ENCODE measurements around the gene GRIK3.
"Not testable (repeated sequence)": the region's sequence is repeated elsewhere in the genome, so short reads cannot be mapped to it uniquely, and the experiment has no call there.

Gene GRIK3

DNA sequence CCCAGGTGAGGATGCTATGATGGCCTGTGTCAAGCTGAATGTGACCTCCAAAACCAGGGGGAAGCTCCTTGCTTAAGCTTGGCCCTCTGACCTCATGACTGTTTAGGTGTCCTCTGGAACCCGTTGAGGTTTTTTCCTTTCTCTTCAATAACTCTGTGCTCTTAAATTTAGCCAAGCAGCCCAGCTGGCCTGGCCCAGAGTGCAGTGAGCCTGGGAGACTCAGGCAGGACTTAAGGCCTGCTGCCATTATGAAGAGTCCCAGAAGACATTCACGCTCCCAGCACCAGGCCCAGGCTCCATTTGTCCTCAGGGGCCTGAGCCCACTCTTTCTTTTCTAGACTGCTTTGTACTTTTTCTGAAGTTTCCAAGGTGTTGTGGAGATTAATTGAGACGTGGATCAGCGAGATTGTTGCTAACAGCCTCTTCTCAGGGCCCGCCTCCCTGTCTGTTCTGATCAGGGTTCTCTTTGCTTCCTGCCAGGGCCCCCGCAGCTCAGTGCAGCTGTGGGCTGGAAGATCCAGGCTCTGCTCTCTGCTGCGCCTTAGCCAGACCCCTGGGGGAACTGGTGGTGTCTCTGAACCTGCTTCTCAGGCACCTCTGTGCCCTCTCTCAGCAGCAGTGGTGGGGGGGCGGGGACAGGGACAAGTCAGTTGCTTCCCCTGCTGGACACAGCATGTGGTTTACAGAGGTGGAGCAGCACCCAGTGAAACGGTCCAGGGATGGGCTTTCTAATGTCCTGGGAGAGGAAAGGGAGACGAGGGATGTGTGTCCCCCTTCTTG is 124.2 kb downstream of the GRIK3 start:
- DNase-seq (ENCODE audit: low read depth in 2 of 2), result no peak

DNA sequence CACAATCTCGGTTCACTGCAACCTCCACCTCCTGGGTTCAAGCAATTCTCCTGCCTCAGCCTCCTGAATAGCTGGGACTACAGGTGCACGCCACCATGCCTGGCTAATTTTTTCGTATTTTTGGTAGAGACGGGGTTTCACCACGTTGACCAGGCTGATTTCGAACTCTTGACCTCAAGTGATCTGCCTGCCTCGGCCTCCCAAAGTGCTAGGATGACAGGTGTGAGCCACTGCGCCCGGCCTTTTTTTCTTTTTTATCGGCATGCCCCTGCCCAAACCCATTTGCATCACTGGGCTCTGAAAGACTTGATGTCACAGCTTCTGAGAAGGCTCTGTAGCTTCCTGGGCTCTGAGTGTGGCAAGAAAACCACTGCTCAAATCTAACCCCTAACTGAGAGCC is 125.0 kb downstream of the GRIK3 start:
- DNase-seq (ENCODE audit: low read depth in 2 of 2), result not testable (repeated sequence)

DNA sequence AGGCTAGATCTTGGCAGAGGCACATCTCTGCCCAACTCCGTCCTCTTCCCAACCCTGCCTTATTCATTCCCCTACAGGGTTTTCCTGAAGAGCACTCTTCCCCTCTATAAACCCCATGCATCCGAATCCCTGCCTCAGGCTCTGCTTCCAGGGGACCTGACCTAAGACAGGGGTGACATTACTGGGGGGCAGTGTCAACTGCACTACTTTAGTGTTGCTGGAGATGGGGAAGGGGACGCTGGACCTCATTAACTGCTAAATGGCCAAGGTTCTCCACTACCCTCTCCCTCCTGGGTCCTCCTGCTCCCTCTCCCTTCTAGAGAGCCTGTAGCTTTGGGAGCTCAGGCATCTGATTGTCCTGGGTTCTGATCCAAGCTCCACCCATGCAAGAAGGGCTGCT is 126.2 kb downstream of the GRIK3 start:
- no peak for DNase-seq (ENCODE audit: low read depth in 2 of 2)

DNA sequence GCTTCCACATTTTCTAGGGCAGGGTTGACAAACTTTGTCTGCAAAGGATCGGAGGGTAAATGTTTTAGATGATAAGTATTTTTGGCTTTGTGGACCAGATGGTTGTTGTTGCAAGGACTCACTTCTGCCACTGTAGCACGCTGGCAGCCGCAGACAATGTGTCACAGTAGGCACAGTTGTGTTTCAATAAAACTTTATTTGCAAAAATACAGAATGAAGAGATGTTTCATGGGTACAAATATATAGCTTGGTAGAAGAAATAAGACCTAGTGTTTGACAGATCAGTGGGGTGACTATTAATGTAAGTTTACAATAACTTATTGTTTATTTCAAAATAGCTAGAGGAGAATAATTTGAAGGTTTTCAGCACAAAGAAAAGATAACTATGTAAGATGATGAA is 127.8 kb downstream of the GRIK3 start:
- DNase-seq (ENCODE audit: low read depth in 2 of 2), result no peak

DNA sequence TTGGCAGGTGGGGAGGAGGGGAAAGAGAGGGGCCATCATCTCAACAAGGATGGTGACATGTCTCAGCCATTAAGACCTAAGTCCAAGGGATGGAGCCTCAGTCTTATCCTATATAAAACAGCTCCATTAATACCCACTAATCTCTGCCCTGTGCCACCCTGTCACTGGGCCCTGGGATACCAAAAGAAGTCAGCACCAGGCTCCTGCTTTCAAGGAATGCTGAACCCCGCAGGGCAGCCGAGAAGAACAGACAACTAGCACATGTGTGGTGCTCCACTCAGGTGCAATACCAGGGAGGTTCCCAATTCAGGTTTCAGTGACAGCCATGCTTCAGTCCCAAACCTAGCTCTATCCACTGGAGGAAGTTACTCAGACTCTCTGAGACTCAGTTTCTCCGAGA is 128.4 kb downstream of the GRIK3 start:
- no peak for DNase-seq (ENCODE audit: low read depth in 2 of 2)

DNA sequence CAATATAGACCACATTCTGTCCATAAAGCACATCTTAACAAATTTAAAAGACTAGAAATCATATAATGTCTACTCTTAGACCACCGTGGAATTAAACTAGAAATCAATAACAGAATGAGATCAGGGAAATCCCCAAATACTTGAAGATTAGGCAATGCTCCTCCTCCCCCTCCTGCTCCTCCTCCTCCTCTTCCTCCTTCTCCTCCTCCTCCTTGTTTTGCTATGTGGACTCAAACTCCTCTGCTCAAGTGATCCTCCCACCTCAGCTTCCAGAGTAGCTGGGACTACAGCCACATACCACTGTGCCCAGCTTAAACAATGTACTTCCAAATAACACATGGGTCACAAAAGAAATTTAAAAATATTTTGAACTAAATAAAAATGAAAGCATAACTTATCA is 134.2 kb downstream of the GRIK3 start:
- DNase-seq (ENCODE audit: low read depth in 2 of 2), result no peak

DNA sequence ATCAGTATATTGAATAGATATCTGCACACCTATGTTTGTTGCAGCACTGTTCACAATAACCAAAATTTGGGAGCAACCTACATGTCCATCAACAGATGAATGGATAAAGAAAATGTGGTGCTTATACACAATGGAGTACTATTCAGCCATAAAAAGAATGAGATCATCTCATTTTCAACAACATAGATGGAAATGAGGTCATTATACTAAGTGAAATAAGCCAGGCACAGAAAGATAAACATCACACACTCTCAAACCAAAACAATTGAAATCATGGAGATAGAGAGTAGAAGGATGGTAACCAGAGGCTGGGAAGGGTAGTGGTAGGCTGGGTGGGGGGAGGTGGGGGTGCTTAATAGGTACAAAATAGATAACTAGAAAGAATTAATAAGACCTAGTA is 136.5 kb downstream of the GRIK3 start:
- DNase-seq (ENCODE audit: low read depth in 2 of 2), result not testable (repeated sequence)

DNA sequence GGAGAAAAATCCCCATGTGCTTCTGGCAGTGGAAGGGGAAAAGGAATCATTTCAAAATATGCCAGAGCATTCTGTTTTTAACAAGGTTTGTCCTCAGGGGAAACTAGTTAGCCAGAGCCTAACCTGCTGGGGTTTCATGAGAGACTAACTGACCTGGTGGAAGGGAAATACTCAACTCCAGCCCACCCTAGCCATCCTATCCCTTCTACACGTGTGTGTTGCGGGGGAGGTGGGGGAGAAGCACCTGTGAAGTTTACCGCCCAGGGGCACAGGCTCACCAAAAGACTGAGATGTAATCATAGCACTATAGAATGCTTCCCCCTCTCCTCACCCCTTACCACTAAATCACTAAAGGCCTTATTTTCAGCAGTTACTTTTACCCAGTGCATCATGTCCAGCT is 139.5 kb downstream of the GRIK3 start:
- no peak for DNase-seq (ENCODE audit: low read depth in 2 of 2)

DNA sequence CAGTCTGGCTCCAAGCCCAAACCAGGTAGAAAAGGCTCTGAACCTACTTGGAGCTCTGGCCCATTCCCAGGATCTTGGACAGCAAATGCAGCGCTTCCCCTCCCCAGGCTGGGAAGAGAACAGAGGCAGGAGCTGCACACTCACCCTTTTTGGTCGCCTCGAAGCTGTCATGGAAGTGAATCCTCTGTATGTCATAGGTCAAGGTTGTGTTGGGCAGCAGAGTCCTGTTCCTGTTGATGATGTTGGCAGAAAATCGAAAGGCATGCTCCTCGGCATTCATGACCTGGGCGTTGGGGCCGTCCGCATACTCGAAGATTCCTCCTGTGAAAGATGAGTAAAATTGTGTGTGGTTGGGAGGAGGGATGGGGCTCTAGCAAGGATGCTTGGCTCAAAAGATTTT is 143.5 kb downstream of the GRIK3 start:
- no peak for DNase-seq (ENCODE audit: low read depth in 2 of 2)

DNA sequence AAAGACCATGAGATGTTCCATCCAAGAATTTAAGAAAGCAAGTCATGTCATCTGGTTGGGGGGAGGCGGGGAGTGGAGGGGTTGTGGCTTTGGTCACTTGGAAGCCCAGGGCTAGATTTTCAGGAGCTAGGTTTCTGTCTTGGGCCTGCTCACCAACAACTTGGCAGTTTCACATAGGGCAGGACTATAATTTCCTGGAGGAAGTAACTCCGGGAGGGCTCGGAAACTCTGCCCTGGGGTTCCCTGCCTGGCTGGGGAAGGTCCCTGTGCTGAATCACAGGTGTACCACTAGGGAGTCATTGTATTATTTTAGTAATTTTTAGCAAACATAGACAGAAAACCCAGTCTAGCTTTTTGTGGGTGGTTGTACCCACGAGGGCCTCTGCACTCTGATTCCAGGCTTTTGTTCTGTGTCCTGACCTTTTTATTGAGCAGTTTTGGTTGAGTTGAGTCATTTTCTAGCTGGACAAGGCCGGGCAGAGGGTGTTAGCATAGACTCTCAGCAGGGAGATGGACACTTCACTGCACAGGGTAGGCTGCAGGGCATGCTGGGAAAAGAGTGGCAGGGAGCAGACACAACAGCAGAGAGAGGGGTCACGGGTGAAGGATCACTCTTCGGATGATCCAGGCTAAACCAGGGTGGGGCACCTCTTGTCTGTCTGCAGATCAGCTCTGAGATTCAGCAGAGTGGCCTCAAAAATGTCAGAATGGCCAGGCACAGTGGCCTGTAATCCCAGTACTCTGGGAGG is 144.7 kb downstream of the GRIK3 start:
- DNase-seq (ENCODE audit: low read depth in 2 of 2), result no peak

DNA sequence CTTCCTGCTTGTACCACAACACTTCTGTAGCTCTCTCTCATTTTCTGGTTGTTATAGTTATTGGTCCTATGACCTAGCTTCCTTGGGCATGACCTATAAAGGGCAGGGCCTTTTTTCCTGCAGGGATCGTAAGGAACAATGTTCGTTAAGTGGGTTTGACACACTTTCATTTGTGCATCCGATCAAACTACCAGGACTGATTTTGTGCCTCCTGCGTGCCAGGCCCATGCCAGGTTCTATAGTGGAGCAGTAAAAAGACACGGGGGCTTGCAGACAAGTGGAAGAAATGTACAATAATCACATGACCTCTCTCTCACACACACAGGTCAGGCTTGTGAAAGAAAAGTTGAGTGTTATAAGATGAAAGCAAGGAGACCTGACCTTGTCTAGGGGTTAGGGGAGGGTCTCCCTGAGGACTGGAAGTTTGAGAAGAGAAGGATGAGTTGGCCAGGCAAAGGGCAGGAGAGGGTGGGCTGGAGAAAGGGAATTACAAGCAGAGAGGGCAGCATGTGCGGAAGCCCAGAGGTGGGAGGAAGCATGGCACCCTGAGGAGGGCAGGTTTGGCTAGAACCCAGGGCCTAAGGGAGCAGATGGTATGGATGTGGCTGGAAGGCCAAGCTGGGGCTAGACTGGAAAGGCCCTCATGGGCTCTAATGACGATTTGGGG is 145.4 kb downstream of the GRIK3 start:
- DNase-seq (ENCODE audit: low read depth in 2 of 2), result no peak

DNA sequence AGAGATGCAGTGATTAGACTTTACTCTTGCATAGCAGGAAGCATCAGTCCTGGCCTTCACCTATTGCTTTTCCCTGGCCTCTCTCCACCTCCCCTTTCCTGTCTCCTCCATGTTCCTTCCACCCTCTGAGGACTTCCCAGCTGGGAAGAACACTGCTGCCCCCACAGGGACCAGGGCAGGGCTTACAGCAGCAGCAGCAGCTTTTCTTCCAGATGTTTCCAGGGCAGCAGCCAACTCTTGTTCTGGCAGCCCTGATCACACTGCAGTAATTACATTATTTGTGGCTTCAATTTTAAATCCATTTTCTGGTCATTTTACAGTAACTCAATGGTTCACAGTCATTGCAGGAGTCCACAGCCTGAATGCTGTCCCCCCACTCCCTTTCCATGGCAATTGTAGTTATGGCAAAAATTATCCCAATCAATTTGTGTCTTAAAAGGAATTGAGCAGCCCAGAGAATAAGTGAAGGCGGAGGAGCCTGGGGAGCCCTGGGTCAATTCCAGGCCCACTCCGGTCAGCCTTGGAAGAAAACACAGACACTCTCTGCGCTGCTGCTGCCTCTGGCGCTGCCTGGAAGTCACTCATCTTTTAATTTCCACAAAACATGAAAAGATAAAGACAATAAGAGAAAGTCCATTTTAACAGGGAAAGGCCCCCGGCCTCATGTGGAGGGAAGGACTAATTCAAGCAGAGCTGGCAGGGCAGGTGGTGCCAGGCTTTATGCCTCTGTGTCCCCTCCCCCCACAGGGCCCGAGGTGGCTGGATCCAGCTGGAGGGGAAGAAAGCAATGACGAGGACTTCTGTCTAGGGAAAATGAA is 148.6 kb downstream of the GRIK3 start:
- DNase-seq (ENCODE audit: low read depth in 2 of 2), result no peak

DNA sequence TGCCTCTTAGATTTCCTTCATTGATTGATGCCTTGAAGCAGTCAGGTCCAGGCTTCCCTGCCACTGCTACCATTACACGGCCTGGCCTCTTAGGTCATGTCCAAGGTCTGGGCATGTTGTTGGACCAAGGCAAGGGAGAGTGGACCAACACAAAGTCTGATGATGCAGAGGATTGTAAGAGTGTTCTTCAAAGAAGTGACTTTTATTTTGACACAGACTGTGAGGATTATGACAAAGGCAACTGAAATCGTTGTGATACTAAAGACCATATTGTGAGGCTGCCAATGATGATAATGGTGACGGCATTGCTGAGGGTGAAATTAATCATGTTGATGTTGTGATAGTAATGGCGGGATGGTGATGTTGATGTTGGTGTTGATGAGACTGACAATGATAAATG is 149.5 kb downstream of the GRIK3 start:
- DNase-seq (ENCODE audit: low read depth in 2 of 2), result no peak

DNA sequence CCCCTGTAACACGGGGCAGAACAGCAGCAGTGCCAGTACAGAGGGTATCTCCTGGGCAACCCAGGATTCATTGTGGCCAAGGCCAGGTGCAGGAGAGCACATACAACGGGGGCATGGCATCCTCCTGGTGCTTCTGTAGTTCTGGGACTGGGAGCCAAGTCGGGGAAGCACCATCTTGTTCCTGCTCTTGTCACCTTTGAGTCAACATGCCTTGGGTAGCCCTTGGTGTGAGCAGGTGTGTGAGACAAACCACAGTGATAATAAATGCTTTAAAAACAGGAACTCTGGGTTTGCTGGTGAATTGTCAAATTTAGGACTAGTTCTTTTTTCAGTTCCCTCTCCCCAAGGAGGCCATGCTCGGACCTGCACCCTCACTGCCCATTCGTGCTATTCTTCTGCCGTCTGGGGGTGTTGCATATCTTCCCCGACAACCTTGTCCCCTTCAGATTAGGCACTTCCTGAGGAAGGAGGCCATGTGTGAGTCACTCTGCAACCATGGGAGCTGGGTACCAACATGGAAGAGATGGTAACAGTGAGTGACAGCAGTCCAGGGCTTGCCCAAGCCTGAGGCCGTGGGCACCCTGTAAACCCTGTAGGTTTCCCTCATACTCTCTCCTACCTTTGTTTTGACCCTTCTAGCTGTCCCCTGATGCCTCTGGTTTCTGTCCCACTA is 150.2 kb downstream of the GRIK3 start:
- DNase-seq (ENCODE audit: low read depth in 2 of 2), result no peak

DNA sequence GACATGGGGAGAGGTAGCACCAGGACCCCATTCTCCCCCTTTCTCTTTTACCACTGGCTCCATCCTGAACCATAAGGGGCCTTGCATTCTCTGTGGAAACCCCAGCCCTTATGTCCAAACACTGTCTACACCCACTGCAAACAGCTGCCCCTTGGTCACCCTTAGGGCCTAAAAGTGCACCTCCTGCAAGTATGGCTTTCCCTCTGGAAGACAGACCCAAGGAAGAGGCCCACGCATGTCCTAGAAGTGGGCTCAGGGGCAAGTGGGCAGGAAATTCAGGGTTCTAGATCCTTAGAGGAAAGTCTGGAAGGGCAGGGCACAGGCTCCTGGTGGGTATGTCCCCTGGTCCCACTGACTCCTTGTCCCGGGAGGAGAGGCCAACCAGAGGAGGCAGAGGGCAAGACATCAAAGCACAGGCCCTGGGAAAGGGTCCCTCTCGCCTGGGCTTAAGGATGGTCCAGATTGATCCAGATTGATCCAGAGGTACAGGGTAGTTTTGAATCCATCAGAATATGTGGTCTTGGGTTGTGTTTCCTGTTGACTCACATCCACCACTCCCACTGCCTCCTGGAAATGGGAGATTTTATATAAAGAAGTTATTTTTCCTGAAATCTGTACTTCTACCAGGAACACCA is 150.9 kb downstream of the GRIK3 start:
- no peak for DNase-seq (ENCODE audit: low read depth in 2 of 2)

DNA sequence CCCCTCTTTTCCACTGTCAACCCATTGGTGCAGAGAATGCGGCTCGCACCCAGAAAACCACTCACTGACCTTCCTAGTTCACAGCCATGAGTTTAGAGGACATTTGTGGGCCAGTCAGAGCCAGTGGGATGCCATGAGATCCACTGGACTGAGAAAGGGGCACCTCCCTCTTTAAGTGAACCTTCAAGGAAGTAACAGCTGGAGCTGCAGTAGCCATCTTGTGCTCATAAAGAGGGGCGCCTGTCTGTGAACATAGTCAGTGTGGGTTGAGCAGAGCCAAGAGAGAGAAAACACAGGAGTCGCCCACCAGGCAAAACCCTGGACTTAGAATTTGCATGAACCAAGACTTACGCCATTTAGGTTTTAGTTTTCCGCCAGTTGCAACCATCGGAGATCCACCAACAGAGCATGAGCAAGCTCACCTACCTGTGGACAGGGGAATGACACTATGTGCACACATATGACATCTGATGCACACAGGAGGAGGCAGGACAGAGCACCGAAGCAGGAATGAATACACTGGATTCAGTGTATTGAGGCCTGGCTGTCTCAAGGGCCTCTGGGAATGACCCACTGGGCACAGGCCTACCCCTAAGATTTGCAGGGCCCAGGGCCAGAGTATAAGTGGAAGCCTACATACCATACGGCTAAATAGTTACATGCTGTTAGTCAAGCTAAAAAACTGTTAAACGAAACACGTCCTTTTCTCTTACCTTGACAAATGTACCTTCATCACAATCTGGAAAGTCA is 151.6 kb downstream of the GRIK3 start:
- no peak for DNase-seq (ENCODE audit: low read depth in 2 of 2)

DNA sequence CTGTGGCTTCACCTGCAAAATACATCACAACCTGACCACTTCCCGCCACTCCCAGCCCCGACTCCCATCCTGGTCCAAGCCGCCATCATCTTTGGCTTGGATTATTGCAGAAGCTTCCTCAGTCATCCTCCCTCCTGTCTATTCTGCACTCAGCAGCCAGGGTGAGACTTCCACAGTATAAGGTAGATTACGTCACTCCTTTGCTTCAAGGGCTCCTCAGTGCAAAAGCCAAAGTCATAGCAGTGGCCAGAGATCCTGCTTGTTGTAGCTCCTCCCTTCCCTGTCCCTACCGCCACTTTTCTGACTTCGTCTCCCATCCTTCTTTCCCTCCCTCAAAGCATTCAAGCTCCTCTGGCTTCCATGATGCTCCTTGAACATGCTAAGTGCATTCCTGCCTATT is 152.8 kb downstream of the GRIK3 start:
- no peak for DNase-seq (ENCODE audit: low read depth in 2 of 2)

DNA sequence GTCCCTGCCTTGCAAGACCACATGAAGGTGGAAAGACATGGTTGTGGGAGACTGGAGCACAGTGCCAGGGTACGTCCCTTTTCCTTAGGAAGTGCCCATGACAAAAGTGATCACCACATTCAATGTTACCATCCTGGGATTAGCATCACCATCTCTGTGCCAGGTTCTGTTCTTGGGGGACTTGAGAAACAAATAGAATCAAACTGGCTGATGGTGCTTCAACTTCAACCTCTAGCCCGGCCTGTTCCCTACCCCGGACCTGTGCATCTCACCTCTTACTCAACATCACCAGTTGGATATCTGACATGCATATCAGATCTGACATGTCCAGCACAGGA is 153.3 kb downstream of the GRIK3 start:
- no peak for DNase-seq (ENCODE audit: low read depth in 2 of 2)

DNA sequence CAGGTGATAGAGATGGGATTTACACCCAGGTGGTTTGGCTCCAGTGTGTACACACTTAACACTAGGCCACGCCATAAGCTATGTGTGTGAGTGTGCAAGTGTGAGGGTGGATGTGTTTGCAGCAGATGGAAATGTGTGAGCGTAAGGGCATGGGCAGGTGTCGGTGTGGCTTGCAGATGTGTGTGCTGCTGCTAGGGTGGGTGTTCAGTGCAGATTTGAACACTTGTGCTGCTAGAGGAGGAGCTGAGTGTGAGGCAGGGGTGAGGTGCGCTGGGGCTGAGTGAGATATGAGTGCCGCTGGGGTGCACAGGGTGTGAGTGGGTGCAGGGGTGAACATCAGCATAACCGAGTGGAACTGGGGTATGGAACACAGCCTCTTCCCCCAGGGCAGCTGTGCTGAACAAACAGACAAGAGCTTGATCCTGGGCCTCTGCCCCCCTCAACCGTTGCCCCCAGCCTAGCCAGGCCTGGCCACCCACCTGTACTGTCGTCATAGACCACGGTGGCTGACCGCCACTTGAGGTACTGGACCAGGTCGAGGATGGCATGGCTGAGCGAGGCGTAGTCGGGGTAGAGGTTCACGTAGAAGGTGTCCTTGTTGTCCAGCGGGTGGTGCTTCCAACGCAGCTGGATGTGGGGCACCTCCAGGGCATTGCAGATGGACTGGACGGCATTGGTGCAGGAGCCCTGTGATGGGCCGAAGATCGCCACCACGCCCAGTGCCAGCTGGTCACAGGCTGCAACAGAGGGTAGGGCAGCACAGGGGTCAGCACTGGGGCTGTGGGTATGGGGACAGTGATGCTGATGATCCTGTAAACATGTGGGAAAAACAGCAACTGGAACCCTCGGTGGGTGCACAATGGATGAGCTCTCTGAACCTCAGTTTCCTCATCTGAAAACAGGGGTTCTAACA is 153.9 kb downstream of the GRIK3 start:
- DNase-seq (ENCODE audit: low read depth in 2 of 2), result no peak
